Stimulated activated CD4-positive, alpha-beta T cell treated with anti-CD3 and anti-CD28 coated beads, TNF-alpha, amount 100 ng/mL, for 1 hour (primary cell): ENCODE measurements around the gene LSM10.

ENCODE experiments used
- DNase-seq, 3 donors: peaks; one replicate each; pipeline ENCODE4 v3.0.0-alpha.2; 2020; ENCODE audit warnings: low read depth in 3 of 3, low spot score in 1 of 3

LSM10 gene

GRCh38 chr1:36354486-36354885, 43.2 kb downstream of the LSM10 start:
- DNase-seq = no peak

GRCh38 chr1:36352910-36353878, 44.5 kb downstream of the LSM10 start:
- DNase-seq = no peak

GRCh38 chr1:36352125-36352909, 45.4 kb downstream of the LSM10 start:
- no peak for DNase-seq

GRCh38 chr1:36351227-36351977, 46.3 kb downstream of the LSM10 start:
- no peak for DNase-seq

- peak in 2 of 3 donors; percentile 17 to 35 for DNase-seq
Measured at GRCh38 chr1:36350659-36351226, 47.0 kb downstream of the LSM10 start.

GRCh38 chr1:36349839-36350238, 47.9 kb downstream of the LSM10 start:
- DNase-seq = no peak

GRCh38 chr1:36349241-36349671, 48.5 kb downstream of the LSM10 start:
- DNase-seq = no peak

- DNase-seq = no peak
Measured at GRCh38 chr1:36346741-36347370, 50.9 kb downstream of the LSM10 start.

GRCh38 chr1:36345353-36345752, 52.4 kb downstream of the LSM10 start:
- no peak for DNase-seq

- no peak for DNase-seq
Measured at GRCh38 chr1:36344395-36344680, 53.4 kb downstream of the LSM10 start.

GRCh38 chr1:36343651-36344394, 53.9 kb downstream of the LSM10 start:
- DNase-seq = no peak
